ENCODE measurements around the gene RPL3.
"Not testable (repeated sequence)": the region's sequence is repeated elsewhere in the genome, so short reads cannot be mapped to it uniquely, and the experiment has no call there.

Gene RPL3

DNA sequence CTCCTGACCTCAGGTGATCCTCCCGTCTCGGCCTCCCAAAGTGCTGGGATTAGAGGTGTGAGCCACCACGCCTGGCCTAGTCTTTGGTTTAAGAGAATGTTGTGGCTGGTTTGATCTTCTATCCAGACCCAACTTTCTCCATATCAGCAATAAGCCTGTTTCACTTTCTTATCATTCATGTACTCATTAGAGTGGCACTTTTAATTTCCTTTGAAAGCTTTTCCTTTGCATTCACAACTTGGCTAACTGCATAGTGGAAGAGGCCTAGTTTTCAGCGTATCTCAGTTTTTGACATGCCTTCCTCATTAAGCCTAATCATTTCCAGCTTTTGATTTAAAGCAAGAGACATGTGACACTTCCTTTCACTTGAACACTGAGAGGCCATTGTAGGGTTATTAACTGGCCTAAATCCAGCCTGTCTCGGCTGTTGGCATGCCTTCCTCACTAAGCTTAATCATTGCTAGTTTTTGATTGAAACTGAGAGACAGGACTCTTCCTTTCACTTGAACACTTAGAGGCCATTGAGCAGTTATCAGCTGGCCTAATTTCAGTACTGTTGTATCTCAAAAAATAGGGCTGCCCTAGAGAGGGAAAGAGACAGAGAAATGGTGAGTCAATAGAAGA, 13.1 kb upstream of the RPL3 start:
- Histone ChIP-seq H2BK12ac (ENCODE audit: low read length in 2 of 2) (no peak overlapping the region), H3K4me1 (ENCODE audit: control insufficient read depth, insufficient read depth, low read depth, low read length) (peaks cover 2% of the 10 kb centered on the region), H3K9ac (ENCODE audit: low read length) (peak overlapping the region; percentile 14), H3K79me1 (replicated peaks; ENCODE audit: low read length, poor library complexity, severe bottlenecking) (no peaks in the 10 kb centered on the region), H2BK5ac (ENCODE audit: low read depth, low read length, poor library complexity, severe bottlenecking) (no peak overlapping the region), H3K4me3 (ENCODE audit: insufficient read depth in 1 of 2, low read depth in 1 of 2, low read length in 2 of 2) (no peak overlapping the region), H3K4ac (ENCODE audit: low read depth in 1 of 2, low read length in 2 of 2) (no peak overlapping the region), H2AFZ (ENCODE audit: low read depth, low read length) (no peak overlapping the region), H4K8ac (ENCODE audit: low read length) (peak overlapping the region; percentile 64), H4K91ac (ENCODE audit: low read length) (no peak overlapping the region), H3K27me3 (ENCODE audit: control insufficient read depth in 1 of 2, insufficient read depth in 1 of 2, low read length in 2 of 2) (no peaks in the 10 kb centered on the region), H2BK120ac (ENCODE audit: low read depth, low read length) (no peak overlapping the region), H2AK5ac (ENCODE audit: low read length, severe bottlenecking) (no peak overlapping the region), H3K4me2 (ENCODE audit: low read length, poor library complexity, severe bottlenecking) (no peak overlapping the region), H2BK15ac (ENCODE audit: low read depth, poor library complexity, severe bottlenecking) (no peak overlapping the region), H3K36me3 (ENCODE audit: control insufficient read depth in 1 of 2, insufficient read depth in 2 of 2, low read depth in 1 of 2, low read length in 2 of 2) (no peaks in the 10 kb centered on the region), H3K23ac (ENCODE audit: low read length in 2 of 2) (no peak overlapping the region), H3K14ac (ENCODE audit: low read length in 2 of 2) (no peak overlapping the region), H3K9me3 (ENCODE audit: control insufficient read depth, low read length) (no peaks in the 10 kb centered on the region), H3K27ac (ENCODE audit: low read length, poor library complexity, severe bottlenecking) (peak overlapping the region; percentile 51), H3K18ac (ENCODE audit: low read depth in 1 of 2, low read length in 2 of 2) (peak overlapping the region in 1 of 2 experiments; percentile 12)
- no peak for DNase-seq
- WGBS = 80% methylated on average over 5 of the region's 5 CpGs

DNA sequence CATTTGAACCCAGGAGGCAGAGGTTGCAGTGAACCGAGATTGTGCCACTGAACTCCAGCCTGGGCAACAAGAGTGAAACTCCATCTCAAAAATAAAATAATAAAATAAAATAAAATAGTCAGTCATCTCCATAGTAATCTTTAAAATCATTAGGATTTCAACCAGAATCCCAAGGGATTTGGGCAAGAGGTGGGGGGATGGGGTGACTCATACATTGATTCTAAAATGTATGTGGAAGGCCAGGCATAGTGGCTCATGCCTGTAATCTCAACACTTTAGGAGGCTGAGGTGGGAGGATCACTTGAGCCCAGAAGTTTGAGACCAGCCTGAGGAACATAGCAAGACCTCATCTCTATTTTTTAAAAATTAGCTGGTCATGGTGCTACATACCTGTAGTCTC, 11.1 kb upstream of the RPL3 start:
- H2AFZ ChIP-seq (ENCODE audit: low read depth, low read length); H4K91ac ChIP-seq (ENCODE audit: low read length); H2AK5ac ChIP-seq (ENCODE audit: low read length, severe bottlenecking); DNase-seq; H3K79me1 ChIP-seq (replicated peaks; ENCODE audit: low read length, poor library complexity, severe bottlenecking); H3K27me3 ChIP-seq (ENCODE audit: control insufficient read depth in 1 of 2, insufficient read depth in 1 of 2, low read length in 2 of 2); H2BK120ac ChIP-seq (ENCODE audit: low read depth, low read length); H3K9me3 ChIP-seq (ENCODE audit: control insufficient read depth, low read length); H2BK5ac ChIP-seq (ENCODE audit: low read depth, low read length, poor library complexity, severe bottlenecking); H3K4me1 ChIP-seq (ENCODE audit: control insufficient read depth, insufficient read depth, low read depth, low read length); H3K9ac ChIP-seq (ENCODE audit: low read length); H3K4me3 ChIP-seq (ENCODE audit: insufficient read depth in 1 of 2, low read depth in 1 of 2, low read length in 2 of 2); H2BK12ac ChIP-seq (ENCODE audit: low read length in 2 of 2); H3K4me2 ChIP-seq (ENCODE audit: low read length, poor library complexity, severe bottlenecking); H2BK15ac ChIP-seq (ENCODE audit: low read depth, poor library complexity, severe bottlenecking); H3K18ac ChIP-seq (ENCODE audit: low read depth in 1 of 2, low read length in 2 of 2); H3K4ac ChIP-seq (ENCODE audit: low read depth in 1 of 2, low read length in 2 of 2); H3K27ac ChIP-seq (ENCODE audit: low read length, poor library complexity, severe bottlenecking); H3K14ac ChIP-seq (ENCODE audit: low read length in 2 of 2); H4K8ac ChIP-seq (ENCODE audit: low read length); H3K23ac ChIP-seq (ENCODE audit: low read length in 2 of 2); H3K36me3 ChIP-seq (ENCODE audit: control insufficient read depth in 1 of 2, insufficient read depth in 2 of 2, low read depth in 1 of 2, low read length in 2 of 2): not testable (repeated sequence)
- no CpG with 5 or more reads among the region's 1 CpG for WGBS

DNA sequence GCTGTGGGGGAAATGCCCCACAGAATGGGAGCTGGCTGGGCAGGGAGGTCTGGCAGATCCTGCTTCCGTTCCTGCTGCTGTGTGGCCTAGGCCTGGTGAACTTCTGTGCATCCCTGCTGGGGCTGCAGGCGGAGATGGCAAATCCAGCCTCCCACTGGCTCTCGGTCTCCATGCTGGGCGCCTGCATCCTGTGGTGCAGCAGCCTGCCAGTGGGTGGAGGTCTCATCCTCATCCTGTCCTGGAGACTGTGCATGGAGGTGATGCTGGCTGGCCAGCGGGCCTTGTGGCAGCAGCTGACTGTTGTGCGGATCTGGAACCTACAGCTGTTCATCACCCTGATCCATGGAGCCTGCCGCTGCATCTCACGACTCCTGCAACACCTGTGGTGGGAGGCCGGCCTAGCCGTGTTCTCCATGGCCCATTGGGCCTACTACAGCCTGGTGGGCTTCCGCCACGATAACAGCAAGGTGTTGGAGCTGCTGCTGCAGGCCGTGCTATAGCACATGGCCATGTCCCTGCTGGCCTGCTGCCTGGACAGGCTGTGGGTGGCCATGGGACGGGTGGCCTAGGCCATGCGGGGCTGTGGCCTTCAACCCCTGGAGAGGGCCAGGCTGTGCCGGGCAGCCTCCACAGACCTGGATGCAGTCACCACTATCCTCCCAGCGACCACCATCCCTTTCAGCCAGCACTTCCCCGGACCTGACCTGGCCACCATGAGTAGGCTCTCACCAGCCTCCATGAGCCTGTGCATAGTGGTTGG, 8.8 kb upstream of the RPL3 start:
- no peak overlapping the region for H2BK15ac ChIP-seq (ENCODE audit: low read depth, poor library complexity, severe bottlenecking)

DNA sequence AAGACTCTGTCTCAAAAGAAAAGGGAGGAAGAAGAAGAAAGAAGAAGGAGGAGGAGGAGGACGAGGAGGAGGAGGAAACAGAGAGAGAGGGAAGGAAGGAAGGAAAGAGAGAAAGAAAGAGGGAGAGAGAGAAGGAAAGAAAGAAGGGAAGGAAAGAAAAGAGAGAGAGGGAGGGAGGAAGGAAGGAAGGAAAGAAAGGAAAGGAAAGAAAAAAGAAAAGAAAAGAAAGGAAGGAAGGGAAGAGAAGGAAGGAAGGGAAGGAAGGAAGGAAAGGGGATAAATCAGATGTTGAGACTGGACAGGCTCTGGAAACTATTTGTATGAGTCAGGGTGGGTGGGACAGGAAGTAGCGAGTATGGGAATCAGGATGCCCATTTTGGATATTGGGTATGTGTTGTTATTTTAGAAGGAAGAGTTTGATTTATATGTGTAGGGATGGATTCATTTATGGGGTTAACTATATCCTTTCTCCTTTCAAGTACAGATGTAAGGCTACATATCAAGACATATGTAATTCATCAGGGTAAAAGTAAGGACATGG, 6.0 kb upstream of the RPL3 start:
- Histone ChIP-seq H2AK5ac (ENCODE audit: low read length, severe bottlenecking) (no peak overlapping the region), H2BK120ac (ENCODE audit: low read depth, low read length) (no peak overlapping the region), H2AFZ (ENCODE audit: low read depth, low read length) (no peak overlapping the region), H3K23ac (ENCODE audit: low read length in 2 of 2) (no peak overlapping the region), H2BK5ac (ENCODE audit: low read depth, low read length, poor library complexity, severe bottlenecking) (no peak overlapping the region), H4K8ac (ENCODE audit: low read length) (no peak overlapping the region), H3K4ac (ENCODE audit: low read depth in 1 of 2, low read length in 2 of 2) (no peak overlapping the region), H3K9me3 (ENCODE audit: control insufficient read depth, low read length) (no peaks in the 10 kb centered on the region), H2BK15ac (ENCODE audit: low read depth, poor library complexity, severe bottlenecking) (no peak overlapping the region), H3K18ac (ENCODE audit: low read depth in 1 of 2, low read length in 2 of 2) (no peak overlapping the region), H3K36me3 (ENCODE audit: control insufficient read depth in 1 of 2, insufficient read depth in 2 of 2, low read depth in 1 of 2, low read length in 2 of 2) (no peaks in the 10 kb centered on the region), H3K14ac (ENCODE audit: low read length in 2 of 2) (no peak overlapping the region), H3K27me3 (ENCODE audit: control insufficient read depth in 1 of 2, insufficient read depth in 1 of 2, low read length in 2 of 2) (no peaks in the 10 kb centered on the region), H3K4me3 (ENCODE audit: insufficient read depth in 1 of 2, low read depth in 1 of 2, low read length in 2 of 2) (no peak overlapping the region), H3K4me2 (ENCODE audit: low read length, poor library complexity, severe bottlenecking) (no peak overlapping the region), H3K4me1 (ENCODE audit: control insufficient read depth, insufficient read depth, low read depth, low read length) (peaks cover 4% of the 10 kb centered on the region), H3K27ac (ENCODE audit: low read length, poor library complexity, severe bottlenecking) (no peak overlapping the region), H4K91ac (ENCODE audit: low read length) (no peak overlapping the region), H2BK12ac (ENCODE audit: low read length in 2 of 2) (no peak overlapping the region), H3K9ac (ENCODE audit: low read length) (no peak overlapping the region), H3K79me1 (replicated peaks; ENCODE audit: low read length, poor library complexity, severe bottlenecking) (no peaks in the 10 kb centered on the region)
- WGBS = 47% methylated on average over 2 of the region's 2 CpGs
- DNase-seq = peak; percentile 26

More for the DNA sequence above, 8.8 kb upstream of the RPL3 start:
- Histone ChIP-seq H3K79me1 (replicated peaks; ENCODE audit: low read length, poor library complexity, severe bottlenecking) (no peaks in the 10 kb centered on the region), H3K9me3 (ENCODE audit: control insufficient read depth, low read length) (no peaks in the 10 kb centered on the region), H2BK120ac (ENCODE audit: low read depth, low read length) (no peak overlapping the region), H3K4me2 (ENCODE audit: low read length, poor library complexity, severe bottlenecking) (no peak overlapping the region), H2AFZ (ENCODE audit: low read depth, low read length) (no peak overlapping the region), H2BK5ac (ENCODE audit: low read depth, low read length, poor library complexity, severe bottlenecking) (no peak overlapping the region), H2BK12ac (ENCODE audit: low read length in 2 of 2) (no peak overlapping the region), H4K91ac (ENCODE audit: low read length) (no peak overlapping the region), H3K27ac (ENCODE audit: low read length, poor library complexity, severe bottlenecking) (no peak overlapping the region), H4K8ac (ENCODE audit: low read length) (no peak overlapping the region), H2AK5ac (ENCODE audit: low read length, severe bottlenecking) (no peak overlapping the region), H3K9ac (ENCODE audit: low read length) (no peak overlapping the region), H3K27me3 (ENCODE audit: control insufficient read depth in 1 of 2, insufficient read depth in 1 of 2, low read length in 2 of 2) (no peaks in the 10 kb centered on the region), H3K23ac (ENCODE audit: low read length in 2 of 2) (no peak overlapping the region), H3K4ac (ENCODE audit: low read depth in 1 of 2, low read length in 2 of 2) (no peak overlapping the region), H3K4me3 (ENCODE audit: insufficient read depth in 1 of 2, low read depth in 1 of 2, low read length in 2 of 2) (no peak overlapping the region), H3K36me3 (ENCODE audit: control insufficient read depth in 1 of 2, insufficient read depth in 2 of 2, low read depth in 1 of 2, low read length in 2 of 2) (no peaks in the 10 kb centered on the region), H3K14ac (ENCODE audit: low read length in 2 of 2) (no peak overlapping the region), H3K18ac (ENCODE audit: low read depth in 1 of 2, low read length in 2 of 2) (no peak overlapping the region), H3K4me1 (ENCODE audit: control insufficient read depth, insufficient read depth, low read depth, low read length) (peaks cover 2% of the 10 kb centered on the region)
- no peak for DNase-seq
- WGBS = 90% methylated on average over 16 of the region's 18 CpGs
